IPS-NIHi7 (cell line): ENCODE data around the gene CSF1R.
"Not testable (repeated sequence)": the region's sequence is repeated elsewhere in the genome, so short reads cannot be mapped to it uniquely, and the experiment has no call there.

Source experiments
- DNase-seq: peaks from one replicate; pipeline ENCODE4 v3.0.0; 2012; ENCODE audit warnings: mixed read lengths; ENCODE audit errors: extremely low spot score

Gene CSF1R

GRCh38 chr5:150055326-150056074 is 30.9 kb downstream of the CSF1R start:
- DNase-seq = no peak

GRCh38 chr5:150054569-150054968 is 31.8 kb downstream of the CSF1R start:
- DNase-seq = no peak

DNA sequence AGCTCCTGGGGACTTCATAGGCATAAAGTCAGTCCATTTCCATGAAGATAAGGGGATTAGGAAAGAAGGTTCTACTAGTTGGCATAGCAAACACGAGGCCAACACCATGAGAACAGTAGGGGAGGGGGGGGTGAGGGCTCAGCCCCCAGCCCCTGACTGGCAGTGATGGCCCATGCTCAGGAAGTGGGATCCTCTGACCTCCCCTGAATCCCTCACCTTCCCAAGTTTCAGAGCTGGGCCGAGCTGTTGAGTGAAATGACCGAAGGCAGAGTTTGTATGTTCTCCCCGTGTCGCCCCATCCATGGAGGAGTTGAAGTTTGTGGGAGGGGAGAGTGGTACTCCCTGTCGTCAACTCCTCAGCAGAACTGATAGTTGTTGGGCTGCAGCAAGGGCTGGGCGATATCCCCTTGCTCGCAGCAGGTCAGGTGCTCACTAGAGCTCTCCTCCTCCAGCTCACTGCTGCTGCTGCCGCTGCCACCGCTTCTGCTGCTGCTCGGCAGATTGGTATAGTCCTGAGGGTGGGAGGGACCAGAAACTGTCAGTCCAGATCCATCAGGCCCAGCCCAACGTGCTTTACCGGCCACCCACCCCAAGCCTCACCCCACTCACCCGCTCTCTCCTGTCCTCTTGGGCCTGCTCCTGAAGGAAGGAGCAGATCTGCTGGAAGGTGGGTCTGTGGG is 32.5 kb downstream of the CSF1R start:
- DNase-seq = no peak

- DNase-seq = no peak
Observed at GRCh38 chr5:150052956-150053712, 33.2 kb downstream of the CSF1R start.

GRCh38 chr5:150052226-150052955 is 34.0 kb downstream of the CSF1R start:
- no peak for DNase-seq

DNA sequence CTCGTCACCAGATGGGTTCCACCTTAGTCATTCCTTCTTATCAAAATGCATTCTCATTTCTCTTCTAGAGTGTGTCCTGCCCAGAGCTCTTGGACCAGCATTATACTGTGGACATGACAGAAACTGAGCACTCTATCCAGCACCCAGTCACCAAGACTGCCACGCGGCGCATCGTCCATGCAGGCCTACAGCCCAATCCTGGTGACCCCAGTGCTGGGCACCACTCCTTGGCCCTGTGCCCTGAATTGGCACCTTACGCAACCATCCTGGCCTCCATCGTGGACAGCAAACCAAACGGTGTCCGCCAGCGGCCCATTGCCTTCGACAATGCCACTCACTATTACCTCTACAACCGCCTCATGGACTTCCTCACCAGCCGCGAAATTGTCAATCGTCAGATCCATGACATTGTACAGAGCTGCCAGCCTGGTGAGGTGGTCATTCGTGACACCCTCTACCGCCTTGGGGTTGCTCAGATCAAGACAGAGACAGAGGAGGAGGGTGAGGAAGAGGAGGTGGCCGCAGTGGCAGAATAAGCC is 34.6 kb downstream of the CSF1R start:
- DNase-seq = no peak

DNA sequence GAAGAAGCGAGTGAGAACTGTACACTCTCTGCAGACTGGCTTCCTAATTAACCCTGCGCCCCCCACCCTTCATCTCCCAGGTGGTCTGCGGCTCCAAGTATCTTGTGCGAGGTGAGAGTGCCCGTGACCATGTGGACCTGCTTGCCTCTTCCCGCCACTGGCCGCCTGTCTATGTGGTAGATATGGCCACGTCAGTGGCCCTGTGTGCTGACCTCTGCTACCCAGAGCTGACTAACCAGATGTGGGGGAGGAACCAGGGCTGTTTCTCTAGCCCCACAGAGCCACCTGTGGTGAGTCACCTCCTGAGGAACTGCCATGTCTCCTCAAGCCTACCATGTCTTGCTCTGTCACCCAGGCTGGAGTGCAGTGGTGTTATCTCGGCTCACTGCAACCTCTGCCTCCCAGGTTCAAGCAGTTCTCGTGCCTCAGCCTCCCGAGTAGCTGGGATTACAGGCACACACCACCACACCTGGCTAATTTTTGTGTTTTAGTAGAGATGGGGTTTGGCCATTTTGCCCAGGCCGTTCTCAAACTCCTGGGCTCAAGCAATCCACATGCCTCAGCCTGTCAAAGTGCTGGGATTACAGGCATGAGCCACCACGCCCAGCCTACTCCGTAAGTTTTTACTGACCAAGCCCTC is 36.1 kb downstream of the CSF1R start:
- not testable (repeated sequence) for DNase-seq

- DNase-seq = no peak
Observed at GRCh38 chr5:150046031-150046430, 40.3 kb downstream of the CSF1R start.

- DNase-seq = peak; percentile 45
Observed at GRCh38 chr5:150045549-150045948, 40.8 kb downstream of the CSF1R start.

- DNase-seq = no peak
Observed at GRCh38 chr5:150044712-150045111, 41.6 kb downstream of the CSF1R start.

DNA sequence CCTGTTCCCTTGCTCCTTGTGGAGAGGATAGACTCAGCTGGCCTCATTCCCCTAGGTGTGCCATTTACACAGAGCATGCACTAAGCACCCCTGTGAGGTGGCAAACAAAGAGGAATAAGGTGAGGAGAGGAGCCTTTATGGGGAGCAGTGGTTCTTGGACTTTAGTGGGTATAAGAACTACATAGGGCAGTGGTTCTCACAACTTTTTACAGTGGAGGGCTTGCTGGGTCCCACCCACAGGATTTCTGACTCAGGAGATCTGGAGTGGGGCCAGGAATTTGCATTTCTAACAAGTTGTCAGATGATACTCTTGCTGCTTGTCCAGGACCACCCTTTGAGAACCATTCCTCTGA is 42.0 kb downstream of the CSF1R start:
- DNase-seq = no peak

DNA sequence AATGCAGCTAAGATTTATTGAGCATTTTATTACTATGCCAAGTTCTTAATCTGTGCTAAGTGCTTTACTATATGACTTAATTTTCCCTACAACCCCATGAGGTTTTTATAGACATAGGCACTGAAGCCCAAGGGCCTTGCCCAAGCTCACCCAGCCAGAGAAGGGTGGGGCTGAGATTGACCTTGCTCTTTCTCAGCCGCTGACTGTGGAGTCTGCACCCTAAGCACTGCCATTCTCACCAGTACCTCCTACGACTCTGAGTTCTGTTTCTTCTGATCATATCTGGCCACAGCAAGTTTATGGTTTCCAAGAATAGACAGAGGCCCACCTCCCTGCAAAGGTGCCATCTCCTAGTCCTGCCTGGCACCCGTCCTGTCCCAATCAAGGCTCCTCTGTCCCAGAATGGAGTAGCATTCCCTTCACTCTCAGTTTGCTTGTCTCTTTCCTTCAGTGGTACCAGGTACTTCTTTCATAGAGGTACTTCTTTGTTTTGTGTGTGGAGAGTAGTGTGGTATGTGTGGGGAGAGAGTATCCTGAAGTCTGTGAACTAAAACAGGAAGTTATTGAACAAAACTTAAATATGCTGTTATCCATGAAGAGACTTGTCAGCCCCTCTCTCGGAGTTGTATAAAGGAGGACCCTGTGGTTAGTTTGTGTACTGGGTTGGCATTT is 42.6 kb downstream of the CSF1R start:
- DNase-seq = no peak

GRCh38 chr5:150042459-150042858 is 43.9 kb downstream of the CSF1R start:
- DNase-seq = no peak

DNA sequence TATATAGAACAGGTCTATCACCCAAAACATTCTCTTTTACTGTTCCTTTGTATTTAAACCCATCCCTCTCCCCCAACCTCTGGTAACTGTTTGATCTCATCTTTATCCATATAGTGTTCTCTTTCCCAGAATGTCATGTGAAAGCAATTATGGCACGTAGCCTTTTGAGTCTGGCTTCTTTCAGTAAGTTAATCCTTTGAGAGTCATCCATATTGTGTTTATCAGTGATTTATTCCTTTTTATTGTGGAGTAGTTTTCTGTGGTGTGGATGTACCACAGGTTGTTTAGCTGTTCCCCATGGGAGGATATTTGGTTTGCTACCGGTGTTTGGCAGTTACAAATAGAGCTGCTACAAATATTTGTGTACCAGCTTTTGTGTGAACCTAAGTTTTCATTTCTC is 47.8 kb downstream of the CSF1R start:
- no peak for DNase-seq

GRCh38 chr5:150036513-150036912 is 49.8 kb downstream of the CSF1R start:
- DNase-seq = no peak

DNA sequence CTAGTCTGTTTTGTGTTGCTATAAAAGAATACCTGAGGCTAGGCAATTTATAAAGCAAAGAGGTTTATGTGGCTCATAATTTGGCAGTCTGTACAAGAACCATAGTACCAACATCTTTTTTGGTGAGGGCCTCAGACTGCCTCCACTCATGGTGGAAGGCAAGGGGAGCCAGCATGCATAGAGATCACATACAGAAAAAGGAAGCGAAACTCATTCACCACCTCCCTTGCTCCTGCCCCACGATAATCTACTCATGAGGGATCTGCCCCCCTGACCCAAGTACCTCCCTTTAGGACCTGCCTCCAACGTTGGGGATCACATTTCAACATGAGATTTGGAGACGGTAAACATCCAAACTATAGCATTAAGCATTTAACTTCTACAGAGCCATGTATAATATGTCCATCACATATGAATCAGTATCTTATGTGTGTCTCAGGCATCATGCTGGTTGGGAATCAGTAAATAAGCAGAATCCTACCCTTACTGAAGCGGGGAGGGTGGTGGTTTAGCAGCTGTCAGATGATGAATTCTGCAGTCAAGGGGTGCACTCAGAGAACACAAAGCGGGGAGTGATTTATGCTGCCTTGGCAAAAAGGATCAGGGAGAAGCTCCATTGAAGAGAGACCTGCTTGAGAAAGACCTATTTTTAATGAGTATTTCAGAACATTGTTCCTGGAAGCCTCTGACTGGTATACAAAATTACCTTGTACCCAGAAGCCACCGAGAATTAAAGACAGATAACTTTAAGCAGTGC is 51.0 kb downstream of the CSF1R start:
- no peak for DNase-seq

DNA sequence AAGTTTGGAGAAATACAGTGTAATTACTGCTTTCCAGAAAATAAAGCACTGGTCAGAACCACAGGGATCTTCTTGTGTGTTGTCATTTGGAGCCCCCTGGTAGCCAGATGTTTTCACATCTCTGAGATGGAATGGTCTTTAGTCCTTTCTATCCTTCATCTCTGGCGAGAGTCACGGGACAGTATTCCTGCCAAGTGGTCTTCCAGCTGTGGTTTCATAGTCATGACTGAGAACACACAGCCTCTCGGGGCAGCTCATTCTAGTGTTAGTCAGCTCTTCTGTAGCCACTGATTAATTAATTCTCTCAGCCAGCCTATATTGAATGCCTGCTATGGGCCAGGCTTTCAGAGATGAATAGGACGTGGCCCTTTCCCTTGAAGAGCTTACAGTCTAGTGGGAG is 51.7 kb downstream of the CSF1R start:
- DNase-seq = no peak

DNA sequence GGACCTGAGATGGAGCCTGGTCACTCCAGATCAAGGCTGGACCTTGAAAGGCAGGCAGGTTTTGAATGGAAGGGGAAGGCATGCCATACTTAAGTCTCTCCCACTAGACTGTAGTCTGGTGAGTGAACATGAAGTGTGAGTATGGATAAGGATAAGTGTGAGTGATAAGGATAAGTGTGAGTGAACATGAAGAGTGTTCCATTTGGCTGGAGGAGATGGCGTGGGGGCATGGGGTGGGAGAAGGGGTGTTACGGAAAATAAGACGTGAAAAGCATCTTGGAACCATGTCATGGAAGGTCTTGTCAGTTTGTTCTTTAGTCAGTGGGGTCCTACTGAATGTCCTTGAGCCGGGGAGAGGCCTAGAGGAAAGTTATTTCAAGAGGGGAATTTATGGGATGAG is 53.0 kb downstream of the CSF1R start:
- no peak for DNase-seq

DNA sequence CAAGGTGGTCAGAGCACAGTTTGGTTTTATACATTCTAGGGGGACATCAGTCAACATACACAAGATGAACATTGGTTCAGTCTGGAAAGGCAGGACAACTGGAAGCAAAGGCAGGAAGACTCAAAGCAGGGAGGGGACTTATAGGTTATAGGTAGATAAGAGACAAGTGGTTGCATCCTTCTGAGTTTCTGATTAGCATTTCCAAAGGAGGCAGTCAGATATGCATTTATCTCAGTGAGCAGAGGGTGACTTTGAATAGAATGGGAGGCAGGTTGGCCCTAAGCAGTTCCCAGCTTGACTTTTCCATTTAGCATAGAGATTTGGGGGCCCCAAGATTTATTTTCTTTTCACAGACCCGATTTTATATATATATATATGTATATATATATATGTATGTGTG is 58.3 kb downstream of the CSF1R start:
- not testable (repeated sequence) for DNase-seq

DNA sequence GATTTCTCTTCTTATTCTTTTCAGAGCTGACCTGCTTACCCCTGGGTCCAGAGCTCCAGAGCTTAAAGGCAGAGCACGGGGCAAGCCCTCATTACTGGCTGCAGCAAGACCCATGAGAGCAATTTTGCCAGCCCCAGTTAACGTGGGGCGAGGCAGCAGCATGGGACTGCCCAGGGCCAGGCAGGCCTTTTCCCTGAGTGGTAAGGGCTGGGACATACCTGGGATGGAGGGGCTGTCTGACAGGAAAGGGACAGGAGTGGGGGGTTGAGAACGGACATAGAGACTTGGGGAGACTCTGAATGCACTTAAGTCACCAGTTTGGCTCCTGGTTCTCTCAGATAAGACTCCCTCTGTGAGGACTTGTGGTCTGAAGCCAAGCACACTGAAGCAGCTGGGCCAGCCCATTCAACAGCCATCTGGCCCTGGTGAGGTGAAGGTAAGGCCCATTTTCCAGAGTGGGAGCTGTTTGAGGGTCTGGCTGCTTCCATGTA is 59.6 kb downstream of the CSF1R start:
- no peak for DNase-seq
